GM10266 (cell line): ENCODE data around the gene MYEF2.

Experiments used
- DNase-seq: peaks from one replicate; pipeline ENCODE4 v3.0.0; 2012; ENCODE audit errors: extremely low spot score
- TF ChIP-seq, protein P1 (sequence below): IDR thresholded peaks from 2 replicates; pipeline ENCODE4 v1.5.1; 2012; ENCODE audit warnings: mild to moderate bottlenecking, low read depth; ENCODE audit not compliant: control insufficient read depth, insufficient read depth; ENCODE audit errors: missing control alignments

MYEF2 gene

DNA sequence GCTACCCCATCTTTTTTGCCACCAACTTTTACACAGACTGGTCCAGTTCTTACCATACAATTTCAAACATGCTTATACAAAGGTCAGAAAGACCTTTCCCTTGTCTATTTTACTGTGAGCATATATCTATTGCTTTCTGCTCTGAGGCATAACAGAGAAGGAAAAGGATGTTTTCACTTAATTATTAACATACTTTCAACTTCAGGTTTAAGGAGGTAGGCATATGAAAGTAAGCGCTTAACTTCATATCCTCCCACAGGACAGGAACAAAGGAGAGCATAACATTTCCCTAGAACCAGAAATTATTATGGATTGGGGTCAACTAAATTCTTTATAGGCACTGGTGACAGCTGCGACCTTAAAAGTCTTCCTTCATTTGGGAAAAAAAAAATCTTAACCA lies 1.1 kb downstream of the MYEF2 start:
- TF ChIP-seq, protein P1, sequence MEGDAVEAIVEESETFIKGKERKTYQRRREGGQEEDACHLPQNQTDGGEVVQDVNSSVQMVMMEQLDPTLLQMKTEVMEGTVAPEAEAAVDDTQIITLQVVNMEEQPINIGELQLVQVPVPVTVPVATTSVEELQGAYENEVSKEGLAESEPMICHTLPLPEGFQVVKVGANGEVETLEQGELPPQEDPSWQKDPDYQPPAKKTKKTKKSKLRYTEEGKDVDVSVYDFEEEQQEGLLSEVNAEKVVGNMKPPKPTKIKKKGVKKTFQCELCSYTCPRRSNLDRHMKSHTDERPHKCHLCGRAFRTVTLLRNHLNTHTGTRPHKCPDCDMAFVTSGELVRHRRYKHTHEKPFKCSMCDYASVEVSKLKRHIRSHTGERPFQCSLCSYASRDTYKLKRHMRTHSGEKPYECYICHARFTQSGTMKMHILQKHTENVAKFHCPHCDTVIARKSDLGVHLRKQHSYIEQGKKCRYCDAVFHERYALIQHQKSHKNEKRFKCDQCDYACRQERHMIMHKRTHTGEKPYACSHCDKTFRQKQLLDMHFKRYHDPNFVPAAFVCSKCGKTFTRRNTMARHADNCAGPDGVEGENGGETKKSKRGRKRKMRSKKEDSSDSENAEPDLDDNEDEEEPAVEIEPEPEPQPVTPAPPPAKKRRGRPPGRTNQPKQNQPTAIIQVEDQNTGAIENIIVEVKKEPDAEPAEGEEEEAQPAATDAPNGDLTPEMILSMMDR, result no peak
- DNase-seq, result no peak

GRCh38 chr15:48176112-48176511 lies 2.0 kb downstream of the MYEF2 start:
- TF ChIP-seq, protein P1, result no peak
- DNase-seq, result no peak

DNA sequence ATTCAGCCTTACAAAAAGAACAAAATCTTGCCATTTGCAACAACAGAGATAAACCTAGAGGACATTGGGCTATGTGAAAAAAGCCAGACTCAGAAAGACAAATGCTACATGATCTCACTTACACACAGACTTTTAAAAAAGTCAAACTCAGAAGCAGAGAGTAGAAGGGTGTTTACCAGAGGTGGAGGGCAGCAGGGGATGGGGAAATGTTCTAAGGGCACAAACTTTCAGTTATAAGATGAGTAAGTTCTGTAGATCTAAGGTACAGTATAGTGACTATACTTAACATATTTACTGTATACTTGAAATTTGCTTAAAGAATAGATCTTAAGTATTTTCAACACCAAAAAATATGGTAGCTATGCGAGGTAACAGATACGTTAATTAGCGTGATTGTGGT lies 3.0 kb downstream of the MYEF2 start:
- no peak for DNase-seq
- TF ChIP-seq, protein P1, result no peak

GRCh38 chr15:48170981-48171380 lies 7.1 kb downstream of the MYEF2 start:
- TF ChIP-seq, protein P1, result no peak
- DNase-seq, result no peak

DNA sequence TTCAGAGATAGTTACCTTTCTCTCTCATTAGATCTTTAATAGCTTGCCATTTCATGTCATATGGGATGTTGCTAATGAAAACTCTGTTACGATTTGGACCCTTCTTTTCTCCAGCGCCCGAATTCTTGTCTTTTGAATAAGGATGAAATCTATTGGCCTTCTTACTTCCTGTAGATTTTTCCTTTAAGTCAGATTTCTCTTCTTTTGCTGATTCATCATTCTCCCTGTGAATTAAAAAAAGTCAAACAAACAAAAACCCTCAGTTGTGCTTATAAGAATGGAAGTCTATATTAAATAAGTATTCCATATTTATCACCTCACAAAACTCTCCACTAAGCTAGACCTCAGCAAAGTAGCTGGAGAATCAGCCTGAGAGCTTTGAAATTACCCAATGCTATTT lies 9.5 kb downstream of the MYEF2 start:
- DNase-seq, result no peak
- TF ChIP-seq, protein P1, result no peak

- TF ChIP-seq, protein P1, result no peak
- no peak for DNase-seq
Measured at GRCh38 chr15:48153526-48153925, 24.6 kb downstream of the MYEF2 start.

- TF ChIP-seq, protein P1, result no peak
- DNase-seq, result no peak
Measured at GRCh38 chr15:48149858-48150257, 28.2 kb downstream of the MYEF2 start.
